Activated CD4-positive, alpha-beta T cell treated with anti-CD3 and anti-CD28 coated beads for 48 hours (primary cell): Measurements from ENCODE around the gene RHEBL1.
A peak's percentile ranks its signal among the peaks of the same experiment; 100 is the strongest.

Experiments
- DNase-seq: peaks from one replicate; pipeline ENCODE4 v3.0.0-alpha.2; 2020

RHEBL1 gene, protein sequence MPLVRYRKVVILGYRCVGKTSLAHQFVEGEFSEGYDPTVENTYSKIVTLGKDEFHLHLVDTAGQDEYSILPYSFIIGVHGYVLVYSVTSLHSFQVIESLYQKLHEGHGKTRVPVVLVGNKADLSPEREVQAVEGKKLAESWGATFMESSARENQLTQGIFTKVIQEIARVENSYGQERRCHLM

DNA sequence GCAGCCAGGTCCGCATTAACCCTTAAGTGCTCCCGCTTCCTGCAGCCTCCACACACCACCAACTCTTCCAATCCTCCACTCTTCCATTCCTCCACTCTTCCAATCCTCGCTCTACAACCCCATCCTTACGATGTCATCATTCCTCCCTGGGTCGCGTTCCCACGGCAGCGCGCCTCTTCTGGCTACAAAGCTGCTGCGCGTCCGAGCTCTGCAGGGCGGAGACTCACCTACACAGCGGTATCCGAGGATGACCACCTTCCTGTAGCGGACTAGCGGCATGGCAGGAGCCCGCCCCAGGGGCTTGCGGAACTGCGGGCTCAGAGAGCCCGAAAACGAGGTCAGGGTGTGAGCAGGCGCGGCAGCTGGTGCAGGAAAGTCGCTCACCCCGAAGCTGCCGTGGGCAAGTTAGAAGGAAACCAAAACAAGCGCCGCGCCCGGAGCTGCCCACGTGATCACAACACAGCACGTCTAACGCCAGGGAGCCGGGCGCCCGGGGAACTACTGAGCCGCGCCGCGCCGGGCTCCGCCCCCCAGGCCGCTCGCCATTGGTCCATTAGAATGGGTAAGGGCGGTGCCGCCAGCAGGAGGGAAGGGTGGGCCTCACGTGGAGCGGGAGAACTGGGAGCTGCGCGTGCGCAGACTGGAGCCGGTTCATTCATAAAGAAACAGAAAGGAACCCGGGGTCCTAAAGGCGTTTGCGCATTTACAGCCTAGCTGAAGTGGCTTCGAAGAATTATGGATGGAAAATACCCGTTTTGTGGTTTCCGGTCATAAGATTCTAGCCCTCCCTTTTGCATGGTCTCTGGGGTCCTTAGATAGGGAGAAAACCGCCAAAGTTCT is at the start of gene RHEBL1:
RHEBL1 (minus strand) TSS at position 473 of the 840 bp plus-strand sequence; CDS start at position 279, 194 bp downstream.
- peak; percentile 100 for DNase-seq

DNA sequence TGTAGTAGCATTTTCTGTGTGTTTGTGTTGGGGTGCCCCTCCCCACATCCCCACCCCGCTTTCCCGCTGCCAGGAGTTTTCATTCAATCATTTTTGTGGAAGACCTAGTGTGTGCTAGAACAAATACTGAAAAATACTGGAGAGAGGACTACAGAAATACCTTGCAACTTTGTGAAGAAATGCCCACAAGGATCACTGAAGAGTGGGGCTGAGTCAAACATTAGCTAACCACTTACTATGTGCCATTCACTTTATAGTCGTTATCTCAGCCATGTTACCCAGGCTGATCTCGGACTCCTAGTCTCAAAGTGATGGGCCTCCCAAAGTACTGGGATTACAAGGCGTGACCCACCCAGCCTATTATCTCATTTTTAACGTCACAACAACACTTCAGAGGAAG is 41.4 kb upstream of the RHEBL1 start:
- no peak for DNase-seq

DNA sequence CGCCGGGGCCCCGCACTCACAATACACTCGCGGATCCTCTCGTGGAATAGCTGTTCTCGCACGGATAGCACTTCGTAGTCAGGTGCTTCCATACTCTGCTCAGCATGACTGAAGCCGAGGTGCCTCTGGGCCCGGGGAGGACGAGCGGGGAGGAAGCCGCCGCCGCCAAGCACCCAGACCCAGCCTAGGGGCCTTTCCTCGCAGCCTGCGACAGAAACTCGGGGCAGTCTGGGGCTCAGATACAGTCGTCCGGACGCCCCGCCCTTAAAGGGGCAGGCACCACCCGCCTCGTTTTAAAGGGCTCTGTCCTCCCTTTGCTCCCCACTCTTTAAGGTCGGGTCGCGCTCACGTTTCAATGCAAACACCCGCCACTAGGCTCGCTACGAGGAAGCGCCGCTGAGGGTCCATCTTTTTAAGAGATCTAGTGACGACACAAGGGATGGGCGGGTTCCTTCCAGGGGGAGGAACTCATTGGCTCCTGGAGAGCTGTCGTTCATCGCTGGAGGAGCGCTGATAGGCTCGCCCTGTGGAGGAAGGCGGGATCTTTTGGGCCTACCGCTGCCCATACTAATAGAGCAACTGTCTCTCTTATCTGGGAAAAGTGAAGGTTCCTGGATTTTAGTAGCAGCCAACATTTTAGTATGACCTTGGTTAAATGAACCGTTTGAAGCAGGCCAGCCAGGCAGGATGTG is 40.8 kb upstream of the RHEBL1 start, which contains the start of gene LMBR1L:
LMBR1L (minus strand) TSS at position 384 of the 692 bp plus-strand sequence; CDS start at position 92, 292 bp downstream.
- peak; percentile 97 for DNase-seq

DNA sequence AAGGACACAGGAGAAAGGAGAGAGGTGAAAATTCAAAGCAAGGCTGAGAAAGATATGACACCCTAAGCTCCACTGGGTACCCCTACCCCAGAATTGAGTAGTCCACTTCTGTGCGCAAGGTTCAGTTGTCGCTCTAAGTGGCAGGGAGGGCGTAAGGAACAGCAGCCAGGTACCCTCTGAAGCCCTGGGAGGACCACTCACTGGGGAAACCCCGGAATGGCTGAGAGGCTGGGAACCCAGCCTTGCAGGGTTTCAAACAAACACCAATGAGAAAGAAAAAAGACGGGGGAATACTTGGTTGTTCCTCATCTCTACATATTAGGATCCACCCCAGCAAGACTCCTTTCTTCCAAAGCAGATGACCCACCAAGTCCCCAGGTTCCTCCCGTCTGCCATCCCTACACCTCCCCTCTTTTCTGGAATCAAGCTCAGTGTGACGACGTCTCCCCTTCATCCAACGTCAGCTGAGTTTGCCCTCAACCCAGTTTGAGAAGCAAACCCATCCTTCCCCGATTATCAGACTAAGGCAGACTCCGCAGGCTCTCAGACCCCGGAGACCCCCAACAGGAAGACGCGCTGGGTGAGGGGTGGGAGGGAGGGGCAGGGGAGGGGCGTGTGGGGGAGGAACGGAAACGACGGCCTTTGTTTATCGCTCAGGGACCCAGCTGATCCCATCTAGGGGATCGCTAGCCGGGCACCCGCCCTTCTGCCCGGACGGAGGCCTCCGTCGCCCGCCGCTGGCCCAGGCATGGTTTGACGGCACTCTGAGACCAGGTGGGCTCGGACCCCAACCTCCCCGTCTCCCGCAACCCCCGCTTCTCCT is 40.1 kb upstream of the RHEBL1 start:
- DNase-seq: no peak

DNA sequence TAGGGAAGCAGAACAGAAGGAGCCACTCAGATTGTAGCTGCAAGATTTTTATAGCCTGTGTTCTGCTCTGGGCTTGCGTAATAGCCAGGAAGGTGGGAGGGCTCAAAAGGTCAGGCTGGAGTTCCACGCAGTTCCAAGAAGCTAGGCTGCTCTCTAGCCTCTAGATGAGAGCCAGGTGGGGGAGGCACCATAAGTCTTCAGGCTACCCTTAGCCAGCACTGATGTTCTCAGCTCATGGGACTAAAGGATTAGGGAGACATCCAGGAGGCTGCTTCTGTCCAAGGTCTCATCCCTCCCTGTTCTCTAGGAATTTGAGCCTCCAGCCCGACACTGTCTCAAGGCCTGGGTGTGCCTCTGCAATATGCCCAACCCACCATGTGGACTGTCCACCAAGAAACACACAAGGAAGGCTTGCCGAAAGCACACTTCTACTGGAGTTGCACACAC is 39.2 kb upstream of the RHEBL1 start:
- DNase-seq: no peak

DNA sequence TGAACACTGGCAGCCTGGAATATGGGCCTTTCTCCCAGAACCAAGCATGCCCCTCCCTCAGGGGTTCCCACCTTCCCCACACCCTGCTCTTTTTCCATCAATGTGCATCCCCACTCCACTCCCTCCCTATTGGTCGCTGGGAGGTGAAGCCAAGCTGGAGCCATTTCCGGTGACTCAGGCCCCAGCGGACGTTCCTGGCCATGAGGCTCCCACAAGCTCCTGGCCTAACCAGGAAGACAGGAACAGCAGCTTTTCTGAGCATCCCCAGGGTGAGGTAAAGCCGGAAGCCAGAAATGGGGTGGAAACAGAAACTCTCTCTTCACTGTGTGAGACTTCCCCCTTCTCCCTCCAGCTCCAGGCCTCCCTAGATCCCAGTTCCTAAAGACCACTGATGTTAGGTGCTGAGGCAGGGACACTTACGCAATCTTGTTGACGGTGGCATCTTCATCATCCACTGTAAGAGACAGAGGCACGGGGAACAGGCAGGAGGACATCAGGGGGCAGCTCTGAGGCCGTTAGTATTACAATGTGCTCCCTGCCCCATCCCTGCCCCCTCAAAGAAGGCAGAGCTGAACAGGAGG is 35.8 kb upstream of the RHEBL1 start:
- DNase-seq: no peak

DNA sequence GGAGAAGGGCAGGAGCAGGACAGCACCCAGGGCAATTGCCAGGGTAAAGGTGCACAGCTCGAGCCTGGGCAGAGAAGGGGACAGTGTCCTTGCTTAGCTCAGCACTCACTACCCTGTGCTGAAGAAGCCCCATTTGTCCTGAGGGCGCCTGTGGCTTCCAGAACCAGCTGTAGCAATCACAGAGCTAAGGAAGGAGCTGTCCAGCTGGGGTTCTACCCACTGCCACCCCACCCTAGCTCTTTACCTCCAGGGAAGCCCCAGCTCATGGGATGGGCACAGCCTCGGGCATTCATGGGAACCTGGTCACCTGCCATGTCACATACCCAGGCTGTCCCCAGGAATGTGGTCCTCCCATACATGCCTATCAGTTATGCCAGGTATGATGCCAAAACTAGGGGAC is 35.0 kb upstream of the RHEBL1 start:
- no peak for DNase-seq

DNA sequence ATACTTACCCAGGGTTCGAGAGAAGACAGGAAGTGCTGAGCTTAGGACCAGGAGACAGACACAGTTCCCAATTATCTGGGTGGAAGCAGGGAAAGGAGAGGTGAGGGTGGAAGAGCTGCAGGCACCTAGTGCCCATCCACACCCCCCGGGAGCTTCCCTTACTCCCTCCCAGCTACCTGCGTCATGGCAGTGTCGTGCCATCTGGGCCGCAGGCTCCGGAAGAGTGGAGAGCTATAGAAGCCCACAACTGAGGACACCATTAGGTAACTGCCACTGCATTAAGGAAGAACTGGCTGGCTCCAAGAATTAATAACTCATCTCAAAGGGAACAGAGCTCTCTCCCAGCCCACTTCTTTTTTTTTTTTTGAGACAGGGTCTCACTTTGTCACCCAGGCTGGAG is 30.6 kb upstream of the RHEBL1 start:
- DNase-seq: no peak

DNA sequence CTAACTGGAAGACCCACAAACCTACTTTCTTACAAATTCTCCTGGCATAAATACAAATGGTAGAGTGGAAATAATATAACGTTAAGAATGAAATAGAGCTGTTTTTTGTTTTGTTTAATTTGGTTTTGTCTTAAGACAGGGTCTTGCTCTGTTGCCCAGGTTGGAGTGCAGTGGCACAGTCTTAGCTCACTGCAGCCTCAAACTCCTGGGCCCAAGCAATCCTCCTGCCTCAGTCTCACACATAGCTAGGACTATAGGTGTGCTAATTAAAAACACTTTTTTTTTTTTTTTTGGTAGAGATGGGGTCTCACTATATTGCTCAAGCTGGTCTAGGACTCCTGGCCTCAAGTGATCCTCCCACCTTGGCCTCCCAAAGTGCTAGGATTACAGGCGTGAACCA is 28.9 kb upstream of the RHEBL1 start:
- no peak for DNase-seq

DNA sequence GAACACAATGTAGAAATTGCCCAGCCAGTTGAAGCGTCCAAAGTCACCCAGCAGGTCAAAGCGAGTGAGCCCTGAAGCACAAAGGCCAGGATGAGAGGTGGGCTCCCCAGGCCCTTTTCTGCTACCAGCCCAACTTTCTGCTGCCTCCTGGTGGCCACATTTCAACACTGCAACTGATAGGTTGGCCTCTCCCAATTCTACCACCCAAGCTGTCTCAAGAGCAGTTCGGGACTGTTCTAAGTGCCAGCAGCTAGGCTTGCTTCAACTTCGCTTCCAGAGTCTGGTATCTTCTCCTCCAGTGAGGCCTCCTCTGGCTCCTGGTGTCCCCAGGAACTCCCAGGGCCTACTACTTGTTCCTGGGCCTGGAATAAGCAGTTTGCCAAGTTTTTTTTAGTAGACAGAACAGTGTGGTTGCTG is 28.3 kb upstream of the RHEBL1 start:
- peak; percentile 74 for DNase-seq

DNA sequence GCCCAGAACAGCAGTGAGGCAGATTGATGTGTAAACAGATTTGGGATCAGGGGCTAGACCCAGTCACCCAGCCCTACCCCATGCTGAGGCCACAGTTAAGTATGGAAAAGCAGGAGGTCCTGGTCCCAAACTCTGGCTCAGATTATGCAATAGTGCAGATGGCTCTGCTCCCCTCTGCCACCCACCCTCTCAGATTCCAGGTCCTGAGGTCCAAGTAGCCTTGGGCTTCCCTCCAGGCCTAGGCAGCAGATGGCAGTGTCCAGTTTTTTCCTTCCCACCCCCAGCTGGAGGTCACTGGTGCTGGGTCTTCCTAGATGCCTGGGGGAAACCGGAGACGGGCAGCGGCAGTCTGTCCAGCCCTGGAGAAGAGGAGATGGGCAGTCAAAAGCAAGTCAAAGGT is 27.6 kb upstream of the RHEBL1 start:
- no peak for DNase-seq

DNA sequence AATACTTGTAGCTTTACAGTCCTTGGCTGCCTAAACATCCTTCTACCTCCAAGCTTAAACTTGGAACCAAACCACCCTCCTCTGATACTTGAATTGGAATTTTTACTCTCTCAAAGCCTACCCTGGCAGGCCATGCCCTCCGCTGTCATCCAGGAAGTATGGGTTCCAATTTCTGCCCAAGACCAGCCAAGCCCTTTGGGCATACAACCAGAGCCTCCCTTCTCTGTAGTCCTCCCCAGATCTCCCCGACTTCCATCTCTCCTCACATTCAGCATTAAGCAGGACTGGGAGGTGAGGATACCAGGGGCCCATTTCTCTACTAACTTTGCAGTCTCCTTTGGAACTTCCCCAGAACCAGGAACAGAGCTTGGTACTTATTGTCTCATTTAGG is 25.2 kb upstream of the RHEBL1 start:
- no peak for DNase-seq

DNA sequence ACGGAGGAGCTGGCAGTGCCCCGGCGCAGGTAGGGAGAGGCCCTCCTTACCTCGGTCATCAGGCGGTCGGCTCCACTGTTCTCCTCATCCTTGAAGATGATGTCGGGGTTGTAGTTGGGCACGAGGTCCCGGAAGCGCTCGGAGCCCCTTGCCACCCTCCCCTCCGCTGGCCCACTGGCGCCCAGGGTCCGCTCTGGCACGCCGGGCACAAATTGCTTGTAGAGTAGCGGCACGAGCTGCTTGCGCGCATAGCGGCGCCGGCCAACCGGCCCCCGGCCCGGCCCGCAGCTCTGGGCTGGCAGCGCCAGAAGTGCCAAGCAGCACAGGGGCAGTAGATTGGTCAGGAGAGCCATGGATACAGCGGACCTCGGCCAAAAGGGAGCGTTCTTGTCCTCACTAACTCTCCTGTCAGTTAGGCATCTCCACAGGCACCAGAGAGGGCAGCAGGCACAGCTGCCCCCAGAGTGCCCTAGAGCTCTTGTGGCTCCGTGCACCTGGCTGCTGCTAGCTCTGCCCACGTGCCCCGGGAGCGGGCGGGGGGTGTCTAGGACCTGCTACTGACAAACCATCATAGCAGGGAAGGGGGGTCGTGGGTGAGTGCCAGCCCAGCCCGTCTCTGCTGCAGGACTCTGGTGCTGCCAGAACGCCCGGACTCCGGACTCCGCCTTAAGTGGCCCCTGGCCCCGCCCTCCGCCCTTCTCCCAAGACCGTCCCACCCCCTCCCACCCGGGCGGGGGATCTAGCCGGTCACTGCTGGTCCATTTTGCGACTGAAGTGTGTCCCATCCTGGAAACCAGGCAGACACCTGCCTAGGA is 24.6 kb upstream of the RHEBL1 start, which contains the start of gene DHH:
DHH (minus strand) TSS at position 642 of the 815 bp plus-strand sequence; CDS start at position 353, 289 bp downstream.
- DNase-seq: no peak

DNA sequence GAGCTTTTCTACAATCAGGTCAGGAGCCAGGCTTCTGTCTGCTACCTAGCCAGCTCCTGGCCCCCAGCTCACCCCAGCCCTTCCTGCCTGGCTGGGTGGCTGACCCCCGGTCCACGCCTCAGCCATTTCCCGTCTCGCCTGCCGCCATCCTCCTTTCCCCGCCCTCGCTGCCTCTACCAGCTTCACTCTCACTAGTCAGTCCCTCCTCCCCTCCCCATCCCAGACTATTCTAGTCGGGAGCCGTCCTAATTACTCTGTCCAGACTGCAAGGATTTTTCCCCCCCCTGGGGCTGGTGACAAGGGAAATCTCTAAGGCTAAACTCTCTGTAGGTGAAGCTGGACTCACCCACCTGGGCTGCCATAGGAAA is 24.0 kb upstream of the RHEBL1 start:
- DNase-seq: no peak

DNA sequence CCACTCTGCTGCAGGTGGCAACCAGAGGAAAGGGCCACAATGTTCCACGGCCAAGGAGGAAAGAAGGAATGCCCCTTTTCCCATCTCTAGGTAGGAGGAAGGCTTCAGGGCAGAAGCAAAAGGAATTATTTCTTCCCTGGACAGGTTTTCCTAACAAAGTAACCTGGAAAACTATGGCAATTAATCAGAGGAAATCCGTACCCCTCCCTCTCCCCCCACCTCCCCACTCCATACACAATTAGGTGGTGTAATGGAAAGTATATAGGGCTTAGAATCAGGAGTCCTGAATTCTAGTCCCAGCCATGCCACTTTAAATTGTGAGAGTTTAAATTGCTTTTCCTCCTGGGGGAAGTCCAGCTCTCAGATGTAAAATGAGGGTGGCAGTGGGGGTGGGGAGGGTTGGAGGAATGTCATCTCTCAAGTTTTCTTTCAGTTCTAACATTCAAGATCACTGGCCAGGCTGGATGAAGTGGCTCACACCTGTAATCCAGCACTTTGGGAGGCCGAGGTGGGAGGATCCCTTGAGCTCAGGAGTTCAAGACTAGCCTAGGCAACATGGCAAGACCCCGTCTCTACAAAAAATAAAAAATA is 23.1 kb upstream of the RHEBL1 start:
- DNase-seq: no peak

DNA sequence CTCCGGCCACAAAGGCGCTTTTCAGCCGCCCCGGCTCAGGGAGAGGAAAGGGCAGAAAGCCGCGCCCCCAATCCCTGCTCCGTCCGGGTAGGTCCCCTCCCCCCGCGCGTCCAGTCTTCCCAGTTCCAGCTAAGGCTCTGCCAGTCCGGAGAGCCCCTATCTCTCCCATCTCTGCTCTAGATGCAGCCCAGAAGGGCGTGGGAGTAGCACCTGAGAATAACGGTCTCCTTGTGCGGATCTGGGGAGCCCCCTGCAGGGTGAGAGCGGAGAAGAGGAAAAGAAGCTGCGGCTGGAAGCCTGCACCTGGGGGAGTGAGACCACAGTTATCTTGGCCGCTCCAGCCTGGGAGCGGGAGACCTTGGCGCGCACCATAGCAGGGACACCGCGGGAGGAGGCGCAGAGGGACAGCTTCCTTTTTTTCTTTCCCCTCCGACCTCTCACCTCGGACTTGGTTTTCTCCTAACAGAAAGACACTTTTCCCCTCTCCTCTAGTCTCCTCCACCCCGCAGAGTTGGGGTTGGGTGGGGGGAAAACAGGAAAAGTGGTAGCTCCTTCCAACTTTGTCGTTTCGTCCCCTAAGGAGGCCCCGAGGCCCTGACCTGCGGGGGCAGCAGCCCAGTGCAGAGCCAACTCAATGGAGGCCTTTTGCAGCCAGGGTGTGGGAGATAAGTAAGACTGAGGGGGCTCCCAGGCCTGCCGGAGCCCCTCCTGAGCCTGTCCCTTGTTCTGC is 22.5 kb upstream of the RHEBL1 start:
- DNase-seq: peak; percentile 75

DNA sequence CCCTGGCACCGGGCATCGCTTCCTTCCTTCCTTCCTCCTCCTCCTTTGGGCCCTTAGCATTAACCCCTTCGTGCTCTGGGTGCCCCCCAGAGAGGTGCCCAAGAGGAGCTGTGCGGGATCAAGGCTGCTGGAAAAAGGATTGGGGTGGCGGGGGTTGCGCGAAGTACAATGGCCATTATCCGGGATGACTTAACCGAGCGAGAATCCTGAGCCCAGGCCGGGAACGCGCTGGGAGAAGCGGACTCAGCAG is 22.0 kb upstream of the RHEBL1 start:
- no peak for DNase-seq

DNA sequence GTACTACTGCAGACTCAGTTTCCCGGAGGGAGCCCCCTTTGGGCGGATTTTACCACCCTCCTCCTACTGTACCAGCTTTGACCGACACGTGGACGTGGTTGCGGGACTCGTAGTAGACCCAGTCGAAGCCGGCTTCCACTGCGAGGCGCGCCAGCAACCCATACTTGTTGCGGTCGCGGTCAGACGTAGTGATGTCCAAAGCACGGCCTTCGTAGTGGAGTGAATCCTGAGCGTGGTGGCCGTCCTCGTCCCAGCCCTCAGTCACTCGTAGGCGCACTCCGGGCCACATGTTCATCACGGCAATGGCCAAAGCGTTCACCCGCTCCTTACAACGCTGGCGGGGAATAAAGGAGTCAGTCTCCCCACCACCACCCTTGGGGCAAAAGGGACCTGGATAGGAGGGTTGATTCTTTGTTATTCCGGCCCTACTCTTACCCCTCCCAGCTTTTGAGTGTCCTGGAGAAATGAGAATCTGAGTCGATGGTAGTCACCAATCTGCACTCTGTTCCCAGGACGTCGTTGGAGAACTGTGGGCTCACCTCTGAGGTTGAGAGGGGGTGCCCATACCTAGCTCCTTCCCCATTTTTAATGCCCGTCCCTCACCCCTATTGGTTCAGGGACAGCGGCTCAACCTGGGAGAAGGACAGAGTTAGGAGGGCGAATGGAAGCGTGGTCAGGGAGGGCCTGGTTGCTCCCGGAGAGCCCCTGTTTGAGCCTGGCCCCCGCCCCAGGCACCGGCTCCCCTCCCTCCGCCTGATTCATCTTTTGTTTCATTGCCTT is 21.5 kb upstream of the RHEBL1 start:
- peak; percentile 17 for DNase-seq
